ENCODE measurements around the gene MKS1.

DNA sequence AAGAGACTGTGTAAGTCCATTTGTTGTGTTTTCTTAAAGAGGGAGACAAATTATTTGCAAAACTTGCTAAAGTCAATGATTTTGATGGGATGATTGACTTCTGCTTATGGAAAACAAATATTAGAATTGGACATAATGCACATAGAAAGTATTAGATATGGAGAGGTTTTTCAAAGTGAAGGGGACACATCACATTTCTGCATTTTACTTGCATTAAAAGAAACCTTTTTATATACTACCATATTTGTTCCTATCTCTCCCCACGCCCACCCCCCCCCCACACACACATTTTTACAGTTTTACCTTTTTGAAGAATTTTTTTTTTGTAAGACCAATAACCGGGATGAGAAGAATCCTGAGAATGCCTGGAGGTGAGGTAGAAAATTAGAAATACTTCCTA lies 60.9 kb downstream of the MKS1 start:
- TF ChIP-seq, protein P1, sequence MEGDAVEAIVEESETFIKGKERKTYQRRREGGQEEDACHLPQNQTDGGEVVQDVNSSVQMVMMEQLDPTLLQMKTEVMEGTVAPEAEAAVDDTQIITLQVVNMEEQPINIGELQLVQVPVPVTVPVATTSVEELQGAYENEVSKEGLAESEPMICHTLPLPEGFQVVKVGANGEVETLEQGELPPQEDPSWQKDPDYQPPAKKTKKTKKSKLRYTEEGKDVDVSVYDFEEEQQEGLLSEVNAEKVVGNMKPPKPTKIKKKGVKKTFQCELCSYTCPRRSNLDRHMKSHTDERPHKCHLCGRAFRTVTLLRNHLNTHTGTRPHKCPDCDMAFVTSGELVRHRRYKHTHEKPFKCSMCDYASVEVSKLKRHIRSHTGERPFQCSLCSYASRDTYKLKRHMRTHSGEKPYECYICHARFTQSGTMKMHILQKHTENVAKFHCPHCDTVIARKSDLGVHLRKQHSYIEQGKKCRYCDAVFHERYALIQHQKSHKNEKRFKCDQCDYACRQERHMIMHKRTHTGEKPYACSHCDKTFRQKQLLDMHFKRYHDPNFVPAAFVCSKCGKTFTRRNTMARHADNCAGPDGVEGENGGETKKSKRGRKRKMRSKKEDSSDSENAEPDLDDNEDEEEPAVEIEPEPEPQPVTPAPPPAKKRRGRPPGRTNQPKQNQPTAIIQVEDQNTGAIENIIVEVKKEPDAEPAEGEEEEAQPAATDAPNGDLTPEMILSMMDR (IDR thresholded peaks at IDR 0.05): no peak
- no peak for TF ChIP-seq POLR2AphosphoS5 (IDR thresholded peaks at IDR 0.05; ENCODE audit: low read depth, low read length)
- TF ChIP-seq, protein P2, sequence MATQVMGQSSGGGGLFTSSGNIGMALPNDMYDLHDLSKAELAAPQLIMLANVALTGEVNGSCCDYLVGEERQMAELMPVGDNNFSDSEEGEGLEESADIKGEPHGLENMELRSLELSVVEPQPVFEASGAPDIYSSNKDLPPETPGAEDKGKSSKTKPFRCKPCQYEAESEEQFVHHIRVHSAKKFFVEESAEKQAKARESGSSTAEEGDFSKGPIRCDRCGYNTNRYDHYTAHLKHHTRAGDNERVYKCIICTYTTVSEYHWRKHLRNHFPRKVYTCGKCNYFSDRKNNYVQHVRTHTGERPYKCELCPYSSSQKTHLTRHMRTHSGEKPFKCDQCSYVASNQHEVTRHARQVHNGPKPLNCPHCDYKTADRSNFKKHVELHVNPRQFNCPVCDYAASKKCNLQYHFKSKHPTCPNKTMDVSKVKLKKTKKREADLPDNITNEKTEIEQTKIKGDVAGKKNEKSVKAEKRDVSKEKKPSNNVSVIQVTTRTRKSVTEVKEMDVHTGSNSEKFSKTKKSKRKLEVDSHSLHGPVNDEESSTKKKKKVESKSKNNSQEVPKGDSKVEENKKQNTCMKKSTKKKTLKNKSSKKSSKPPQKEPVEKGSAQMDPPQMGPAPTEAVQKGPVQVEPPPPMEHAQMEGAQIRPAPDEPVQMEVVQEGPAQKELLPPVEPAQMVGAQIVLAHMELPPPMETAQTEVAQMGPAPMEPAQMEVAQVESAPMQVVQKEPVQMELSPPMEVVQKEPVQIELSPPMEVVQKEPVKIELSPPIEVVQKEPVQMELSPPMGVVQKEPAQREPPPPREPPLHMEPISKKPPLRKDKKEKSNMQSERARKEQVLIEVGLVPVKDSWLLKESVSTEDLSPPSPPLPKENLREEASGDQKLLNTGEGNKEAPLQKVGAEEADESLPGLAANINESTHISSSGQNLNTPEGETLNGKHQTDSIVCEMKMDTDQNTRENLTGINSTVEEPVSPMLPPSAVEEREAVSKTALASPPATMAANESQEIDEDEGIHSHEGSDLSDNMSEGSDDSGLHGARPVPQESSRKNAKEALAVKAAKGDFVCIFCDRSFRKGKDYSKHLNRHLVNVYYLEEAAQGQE (IDR thresholded peaks at IDR 0.05; ENCODE audit: insufficient read depth in 1 of 2, low read depth in 2 of 2, low read length in 1 of 2): no peak
- TF ChIP-seq TCF7L2 (IDR thresholded peaks at IDR 0.05; ENCODE audit: low read depth, low read length): no peak
- no peak for TF ChIP-seq SIN3A (IDR thresholded peaks at IDR 0.05; ENCODE audit: borderline replicate concordance, insufficient read depth, low read depth, low read length)
